Activated CD8-positive, alpha-beta memory T cell treated with anti-CD3 and anti-CD28 coated beads for 4 hours (primary cell): Measurements from ENCODE around the gene LMO4.

Source experiments
- DNase-seq, 2 donors: peaks; one replicate each; pipeline ENCODE4 v3.0.0-alpha.2; 2020; ENCODE audit warnings: low read depth in 2 of 2

The LMO4 gene

GRCh38 chr1:87327376-87328271 lies 1.1 kb upstream of the LMO4 start:
- no peak for DNase-seq

GRCh38 chr1:87329051-87329525 lies 408 bp downstream of the LMO4 start:
- DNase-seq = no peak

GRCh38 chr1:87329526-87330056 lies 911 bp downstream of the LMO4 start:
- DNase-seq = no peak

DNA sequence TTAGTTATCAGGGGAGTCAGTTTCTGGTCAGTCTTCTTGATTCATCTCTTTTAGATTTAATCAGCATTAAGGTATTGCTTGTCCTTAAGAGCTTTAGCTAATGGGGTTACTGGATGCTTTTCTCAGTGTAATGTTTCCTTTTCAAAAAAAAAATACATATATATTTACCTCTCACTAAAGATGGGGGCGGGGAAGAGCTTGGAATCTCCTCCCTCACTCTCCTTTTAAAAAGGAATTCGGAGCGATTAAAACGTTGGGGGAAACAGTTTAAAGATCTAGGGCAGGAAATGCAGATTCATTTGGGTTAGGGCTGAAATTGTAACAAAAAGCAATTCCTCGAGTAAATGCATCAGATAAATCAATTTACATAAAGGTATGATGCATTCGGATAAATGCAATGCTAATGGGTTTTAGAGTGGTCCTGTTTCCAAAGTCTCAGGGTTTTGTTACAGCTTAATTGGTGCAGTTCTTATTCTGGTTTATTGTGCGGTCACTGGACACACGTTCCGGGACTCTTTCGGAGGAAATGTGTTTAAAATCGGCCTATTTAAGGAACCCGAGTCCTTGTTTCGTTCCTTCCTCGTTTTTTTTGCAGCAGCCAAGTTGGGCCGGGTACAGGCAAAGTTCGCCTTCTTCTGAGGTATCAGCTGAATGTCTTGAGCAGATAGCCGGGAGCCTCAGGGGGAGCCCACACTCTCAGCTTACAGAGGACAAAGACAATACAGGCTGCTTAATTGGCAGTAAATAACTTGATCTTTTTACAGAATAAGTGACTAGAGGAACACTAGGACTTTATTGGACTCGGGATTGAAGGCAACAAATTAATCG lies 1.6 kb downstream of the LMO4 start:
- DNase-seq = no peak

- no peak for DNase-seq
These were observed 2.2 kb downstream of the LMO4 start for GRCh38 chr1:87330885-87331364.

DNA sequence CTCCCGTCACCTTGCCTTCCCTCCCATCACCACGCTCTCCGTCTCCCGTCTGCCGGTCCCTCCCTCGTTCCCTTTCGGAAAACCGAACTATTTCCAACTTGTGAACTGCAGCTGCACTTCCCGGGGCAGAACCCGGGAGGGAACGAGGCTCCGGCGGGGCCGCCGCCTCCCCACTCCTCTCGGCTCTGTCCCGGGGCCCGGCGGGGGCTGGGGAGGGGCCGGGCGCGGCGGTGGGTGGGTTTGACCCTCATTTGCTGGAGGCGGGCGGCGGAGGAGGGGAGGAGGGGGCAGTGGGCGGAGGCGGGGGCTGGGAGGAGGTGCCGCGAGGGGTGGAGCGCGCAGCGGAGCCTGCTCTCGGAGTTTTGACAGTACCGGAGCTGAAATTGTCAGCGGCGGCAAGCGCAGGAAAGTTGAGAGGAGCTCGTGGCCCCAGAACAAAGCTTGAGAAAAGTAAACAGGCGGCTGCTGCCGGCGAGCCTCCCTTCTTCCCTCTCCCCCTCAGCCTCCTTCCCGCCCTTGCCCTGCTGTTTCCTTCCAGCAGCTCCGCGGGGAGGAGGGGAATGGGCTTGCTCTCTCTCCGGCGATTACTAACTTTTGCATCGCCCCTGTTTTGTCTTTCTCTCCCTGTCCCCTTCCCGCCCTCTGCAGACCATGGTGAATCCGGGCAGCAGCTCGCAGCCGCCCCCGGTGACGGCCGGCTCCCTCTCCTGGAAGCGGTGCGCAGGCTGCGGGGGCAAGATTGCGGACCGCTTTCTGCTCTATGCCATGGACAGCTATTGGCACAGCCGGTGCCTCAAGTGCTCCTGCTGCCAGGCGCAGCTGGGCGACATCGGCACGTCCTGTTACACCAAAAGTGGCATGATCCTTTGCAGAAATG lies 2.9 kb downstream of the LMO4 start:
- peak in 1 of 2 donors; percentile 38 for DNase-seq

DNA sequence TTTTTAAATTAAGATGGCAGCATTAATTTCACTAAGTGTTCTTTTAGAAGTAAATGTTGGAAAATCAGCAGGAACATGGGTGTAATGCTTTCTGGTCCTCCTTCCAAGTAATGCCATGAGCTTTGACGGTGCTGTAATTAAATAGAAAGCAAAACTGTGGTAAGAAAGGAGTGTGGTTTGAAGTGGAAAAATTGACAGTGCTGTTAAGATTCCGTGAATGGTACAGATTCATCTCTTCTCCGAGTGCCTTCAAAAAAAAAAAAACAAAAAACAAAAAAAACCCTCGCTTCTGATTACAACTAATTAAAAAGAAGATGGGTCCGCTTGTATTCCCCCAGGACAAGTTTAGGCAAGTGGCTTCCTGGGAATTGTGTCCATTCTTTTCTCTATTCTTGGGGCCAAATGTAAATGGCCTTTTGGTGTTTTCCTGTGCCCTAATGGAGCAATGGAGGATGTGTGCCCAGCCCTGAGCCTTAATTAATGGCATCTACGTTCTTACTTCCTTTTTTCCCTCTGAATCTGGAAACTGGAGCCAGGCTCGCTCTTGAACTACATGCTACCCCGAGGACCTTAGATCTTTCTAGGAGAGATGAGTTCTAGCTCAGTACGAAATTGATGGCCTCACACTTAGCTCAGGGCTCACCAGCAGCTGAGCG lies 5.1 kb downstream of the LMO4 start:
- DNase-seq = no peak

DNA sequence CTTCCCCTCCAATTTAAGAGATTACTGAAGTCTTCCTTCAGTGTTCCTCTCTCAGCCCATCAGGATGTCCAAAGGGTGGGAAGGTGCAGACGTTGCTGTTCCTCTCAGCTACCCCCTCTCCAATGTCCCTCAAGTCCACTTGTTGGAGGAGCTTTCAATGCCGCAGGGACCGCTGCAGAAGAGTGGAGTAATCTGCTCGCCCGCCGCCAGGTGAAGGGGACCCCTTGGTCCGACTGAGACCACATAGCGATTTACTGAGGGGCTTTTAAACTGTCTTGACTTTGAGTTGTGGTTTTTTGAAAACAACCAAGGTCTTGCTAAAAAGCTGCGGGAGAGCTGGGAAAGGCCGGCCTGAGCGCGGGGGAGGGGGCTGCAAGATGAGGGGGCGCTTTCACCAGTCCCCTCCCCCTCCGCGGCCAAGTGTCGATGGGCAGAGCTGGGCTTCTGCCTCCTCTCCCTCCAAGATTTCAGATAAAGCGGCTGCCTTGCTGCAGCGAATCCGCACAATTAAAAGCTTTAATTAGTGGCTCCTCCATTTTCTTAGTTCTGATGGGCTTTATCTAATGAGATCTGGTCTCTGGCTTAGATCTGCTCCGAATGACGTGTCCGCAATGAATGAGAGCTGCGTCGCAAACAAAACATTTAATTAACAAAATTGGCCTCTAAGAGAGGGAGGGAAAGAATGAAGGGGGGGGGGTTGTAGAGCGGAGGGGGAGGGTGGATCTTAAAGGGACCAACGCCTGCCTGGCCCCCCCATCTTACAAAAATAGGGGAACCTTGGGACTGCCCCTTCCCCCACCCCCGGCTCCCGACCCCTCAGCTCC lies 5.9 kb downstream of the LMO4 start:
- no peak for DNase-seq

DNA sequence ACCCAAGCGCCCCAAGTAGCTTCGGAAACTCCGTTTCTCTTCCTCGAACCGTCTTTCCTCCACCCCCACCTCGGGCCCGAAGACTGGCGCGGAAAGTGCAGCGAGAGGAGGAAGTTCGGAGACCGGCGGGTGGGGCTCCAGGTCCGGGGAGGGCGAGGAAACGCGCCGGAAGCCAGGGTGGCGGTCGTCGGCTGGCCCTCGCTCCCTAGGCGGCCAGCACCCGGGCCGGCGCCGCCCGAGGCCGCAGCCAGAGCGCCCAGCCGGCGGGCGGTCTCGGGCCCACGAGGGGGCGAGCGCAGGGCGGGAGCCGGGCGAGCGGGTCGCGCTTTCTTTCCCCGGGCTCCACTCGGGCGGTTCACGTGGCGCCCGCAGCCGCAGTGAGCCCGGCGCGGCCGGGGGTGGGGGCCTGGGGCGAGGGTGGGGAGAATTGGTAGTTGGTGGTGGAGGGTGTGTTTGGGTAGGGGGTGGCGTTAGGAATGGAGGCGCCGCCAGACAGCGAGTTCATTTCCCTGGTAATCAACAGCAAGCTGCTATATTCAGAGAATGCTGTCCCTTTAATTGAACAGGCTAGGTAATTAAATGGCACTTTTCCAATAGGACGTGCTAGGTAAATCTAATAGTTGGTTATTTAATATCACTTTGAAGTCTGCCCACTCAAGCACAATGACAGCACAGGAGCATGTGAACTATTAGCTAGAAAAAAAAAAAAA lies 6.7 kb downstream of the LMO4 start:
- DNase-seq = peak; percentile 48 to 51

DNA sequence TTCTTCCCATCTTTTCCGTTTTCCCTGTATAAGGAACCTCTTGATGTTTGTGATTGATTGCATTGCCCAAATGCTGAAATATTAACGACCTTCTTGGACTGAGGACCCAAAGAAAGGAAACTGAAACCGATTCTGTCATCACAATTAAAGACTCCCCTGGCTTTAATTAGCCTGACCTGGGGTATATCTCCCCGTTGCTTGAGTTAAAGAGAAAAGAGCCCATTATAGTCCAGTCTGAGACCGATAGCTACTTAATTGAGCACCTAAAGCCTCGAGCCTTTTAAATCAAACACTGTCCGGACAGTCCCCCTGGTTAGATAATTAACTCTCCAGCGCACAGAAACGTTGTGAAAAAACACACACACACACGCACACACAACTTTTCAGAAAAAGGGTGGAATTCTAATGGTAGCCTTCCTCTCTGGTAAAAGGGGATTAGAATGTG lies 8.0 kb downstream of the LMO4 start:
- DNase-seq = no peak

GRCh38 chr1:87337606-87338005 lies 8.9 kb downstream of the LMO4 start:
- DNase-seq = no peak

GRCh38 chr1:87338566-87338965 lies 9.9 kb downstream of the LMO4 start:
- no peak for DNase-seq

- DNase-seq = no peak
These were observed 15.6 kb downstream of the LMO4 start for GRCh38 chr1:87344231-87344630.

DNA sequence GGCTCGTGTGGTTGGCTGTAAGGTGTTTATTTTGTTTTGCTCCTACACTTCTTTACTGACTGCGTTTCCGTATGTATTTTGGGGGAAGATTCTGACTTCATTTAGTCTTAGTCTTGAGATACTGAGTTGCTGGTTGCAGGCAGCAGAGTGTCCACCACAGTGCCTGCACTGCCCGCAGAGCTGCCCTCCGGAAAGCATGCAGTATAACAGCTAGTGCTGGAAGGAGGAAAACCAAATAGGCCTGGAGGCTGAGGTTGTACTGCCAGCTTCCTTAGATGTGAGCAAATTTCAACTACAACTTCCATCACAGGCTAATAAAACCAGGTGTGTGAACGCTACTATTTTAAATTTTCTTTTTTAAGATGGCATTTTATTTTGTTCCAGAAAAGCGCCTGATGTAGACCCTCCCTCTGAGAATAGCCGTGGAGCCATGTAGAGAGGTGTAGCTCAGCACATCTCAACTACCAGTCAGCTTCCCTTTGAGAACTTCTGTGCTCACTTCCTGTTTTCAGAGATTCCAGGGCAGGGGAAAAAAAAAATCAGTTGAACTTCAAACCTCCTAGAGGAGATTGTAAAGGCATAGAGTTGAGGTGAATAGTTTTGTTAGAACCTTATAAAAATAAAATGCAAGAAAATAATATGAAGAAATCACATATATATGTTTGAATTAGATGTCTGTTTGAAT lies 17.6 kb downstream of the LMO4 start:
- DNase-seq = no peak

DNA sequence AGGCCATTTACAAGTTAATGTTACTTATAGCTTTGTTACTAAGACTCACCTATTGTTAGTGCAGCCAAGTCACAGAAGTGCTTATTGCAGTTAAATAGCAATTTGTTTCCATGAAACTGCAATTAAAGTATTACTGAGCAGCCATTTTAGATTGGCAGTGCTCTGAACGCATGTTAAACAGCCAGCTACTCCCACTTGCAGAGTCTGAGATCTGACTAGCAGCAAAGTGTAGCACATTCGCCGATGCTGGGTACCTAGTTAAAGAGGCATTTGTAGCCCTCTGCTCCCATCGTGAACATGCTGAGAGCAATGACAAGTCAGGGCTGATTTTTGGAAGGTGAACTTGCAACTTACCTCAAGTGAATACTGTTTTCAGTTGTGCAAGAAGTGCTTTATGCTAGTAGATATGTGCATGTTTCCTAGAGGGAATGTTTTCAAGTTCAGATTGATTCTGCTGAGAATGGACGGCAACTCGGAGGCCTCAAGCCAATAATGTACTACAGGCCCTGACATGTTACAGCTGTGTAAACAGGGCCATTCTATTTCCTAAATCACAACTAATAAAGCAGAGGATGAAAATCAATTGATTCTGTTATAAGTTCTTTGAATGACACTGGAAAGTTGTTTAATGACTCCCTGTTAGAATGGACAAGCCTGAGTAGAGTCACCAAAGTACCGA lies 19.8 kb downstream of the LMO4 start:
- DNase-seq = no peak

GRCh38 chr1:87349036-87349435 lies 20.4 kb downstream of the LMO4 start:
- DNase-seq = no peak

DNA sequence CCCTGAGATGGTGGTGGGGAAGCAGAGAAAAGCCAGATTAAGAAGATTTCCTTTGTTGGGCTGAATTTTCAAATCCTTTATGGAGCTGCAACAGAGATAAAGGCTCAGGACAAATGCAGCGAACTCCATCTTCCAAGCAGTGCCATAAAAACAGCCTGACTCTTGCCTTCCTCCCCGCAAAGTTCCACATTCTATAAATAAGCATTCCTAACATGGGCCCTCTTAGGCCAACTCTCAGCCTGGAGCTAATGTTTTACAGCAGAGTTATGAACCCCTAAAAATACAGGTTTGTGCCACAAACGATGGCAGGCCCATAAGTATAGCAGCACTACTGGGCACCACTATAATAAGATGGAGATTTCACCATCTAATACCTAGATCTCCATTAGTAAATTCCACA lies 27.2 kb downstream of the LMO4 start:
- no peak for DNase-seq

GRCh38 chr1:87356591-87356990 lies 27.9 kb downstream of the LMO4 start:
- no peak for DNase-seq
